Uterus (tissue), 2 donors: ENCODE measurements around the gene SERPINA6.
"Not testable (repeated sequence)": the region's sequence is repeated elsewhere in the genome, so short reads cannot be mapped to it uniquely, and the experiment has no call there.

Experiments used
- POLR2A ChIP-seq, 2 donors: fragments of 450-650 bp; IDR thresholded peaks; one replicate each; pipeline ENCODE4 v1.6.1; 2016; ENCODE audit warnings: antibody characterized with exemption in 2 of 2, mild to moderate bottlenecking in 1 of 2, moderate library complexity in 1 of 2
- TF ChIP-seq, protein P1 (sequence below), 4 experiments: fragments of 200-600 bp in 2 of 4; fragments of 450-650 bp in 2 of 4; sonication (generic) in 2 of 4; IDR thresholded peaks; one replicate each; pipeline ENCODE4 v1.5.1; 2016 to 2019; ENCODE audit warnings: antibody characterized with exemption in 4 of 4, mild to moderate bottlenecking in 2 of 4, moderate library complexity in 1 of 4

DNA sequence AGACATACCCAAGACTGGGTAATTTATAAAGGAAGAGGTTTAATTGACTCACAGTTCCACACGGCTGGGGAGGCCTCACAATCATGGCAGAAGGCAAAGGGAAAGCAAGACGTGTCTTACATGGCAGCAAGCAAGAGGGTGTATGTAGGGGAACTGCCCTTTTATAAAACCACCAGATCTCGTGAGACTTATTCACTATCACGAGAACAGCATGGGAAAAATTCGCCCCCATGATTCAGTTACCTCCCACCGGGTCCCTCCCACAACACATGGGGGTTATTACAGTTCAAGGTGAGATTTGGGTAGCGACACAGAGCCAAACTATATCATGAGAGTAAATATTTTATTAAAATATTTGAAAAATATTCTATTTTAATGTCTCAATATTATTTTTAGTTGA lies 54.6 kb downstream of the SERPINA6 start:
- TF ChIP-seq, protein P1, sequence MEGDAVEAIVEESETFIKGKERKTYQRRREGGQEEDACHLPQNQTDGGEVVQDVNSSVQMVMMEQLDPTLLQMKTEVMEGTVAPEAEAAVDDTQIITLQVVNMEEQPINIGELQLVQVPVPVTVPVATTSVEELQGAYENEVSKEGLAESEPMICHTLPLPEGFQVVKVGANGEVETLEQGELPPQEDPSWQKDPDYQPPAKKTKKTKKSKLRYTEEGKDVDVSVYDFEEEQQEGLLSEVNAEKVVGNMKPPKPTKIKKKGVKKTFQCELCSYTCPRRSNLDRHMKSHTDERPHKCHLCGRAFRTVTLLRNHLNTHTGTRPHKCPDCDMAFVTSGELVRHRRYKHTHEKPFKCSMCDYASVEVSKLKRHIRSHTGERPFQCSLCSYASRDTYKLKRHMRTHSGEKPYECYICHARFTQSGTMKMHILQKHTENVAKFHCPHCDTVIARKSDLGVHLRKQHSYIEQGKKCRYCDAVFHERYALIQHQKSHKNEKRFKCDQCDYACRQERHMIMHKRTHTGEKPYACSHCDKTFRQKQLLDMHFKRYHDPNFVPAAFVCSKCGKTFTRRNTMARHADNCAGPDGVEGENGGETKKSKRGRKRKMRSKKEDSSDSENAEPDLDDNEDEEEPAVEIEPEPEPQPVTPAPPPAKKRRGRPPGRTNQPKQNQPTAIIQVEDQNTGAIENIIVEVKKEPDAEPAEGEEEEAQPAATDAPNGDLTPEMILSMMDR (IDR thresholded peaks at IDR 0.05): not testable (repeated sequence)
- not testable (repeated sequence) for TF ChIP-seq POLR2A (IDR thresholded peaks at IDR 0.05)
